ENCODE data around the gene TMPRSS11D.

Gene TMPRSS11D, protein sequence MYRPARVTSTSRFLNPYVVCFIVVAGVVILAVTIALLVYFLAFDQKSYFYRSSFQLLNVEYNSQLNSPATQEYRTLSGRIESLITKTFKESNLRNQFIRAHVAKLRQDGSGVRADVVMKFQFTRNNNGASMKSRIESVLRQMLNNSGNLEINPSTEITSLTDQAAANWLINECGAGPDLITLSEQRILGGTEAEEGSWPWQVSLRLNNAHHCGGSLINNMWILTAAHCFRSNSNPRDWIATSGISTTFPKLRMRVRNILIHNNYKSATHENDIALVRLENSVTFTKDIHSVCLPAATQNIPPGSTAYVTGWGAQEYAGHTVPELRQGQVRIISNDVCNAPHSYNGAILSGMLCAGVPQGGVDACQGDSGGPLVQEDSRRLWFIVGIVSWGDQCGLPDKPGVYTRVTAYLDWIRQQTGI

DNA sequence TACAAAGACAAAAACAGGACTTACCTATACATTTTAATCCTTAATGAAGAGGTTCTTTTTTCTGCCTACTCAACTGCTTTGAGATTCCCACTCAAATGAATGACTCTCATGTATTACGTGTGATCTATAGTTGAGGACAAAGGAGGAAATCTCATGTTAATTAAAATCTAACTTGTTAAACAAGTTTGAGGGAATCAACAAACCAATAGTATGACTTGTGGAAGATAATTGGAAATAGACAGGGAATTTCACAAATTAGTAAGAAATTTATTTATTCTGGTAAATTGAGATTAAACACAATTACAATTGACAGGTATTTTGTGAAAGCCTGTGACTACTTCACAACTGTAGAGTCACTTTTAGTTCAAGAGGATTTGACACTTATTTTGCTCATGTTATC, at the start of gene TMPRSS11D:
Gene TMPRSS11D (minus strand): TSS at position 101 of the 400 bp plus-strand sequence. CDS start 69 bp downstream, at position 32.
- no peak within 1 kb of the TSS for H3K27ac Mint-ChIP-seq
- DNase-seq (ENCODE audit: low spot score in 2 of 2) (no peak), ATAC-seq (ENCODE audit: low read depth) (no peak)
- no peak within 1 kb of the TSS for H3K4me3 Mint-ChIP-seq
- H3K9me3 Mint-ChIP-seq, result peaks cover 2% of the 10 kb centered on the region
- H3K27me3 Mint-ChIP-seq, result peaks cover 8% of the 10 kb centered on the region
- no peaks in the 10 kb centered on the region for H3K4me1 Mint-ChIP-seq
- H3K36me3 Mint-ChIP-seq, result peaks cover 3% of the 10 kb centered on the region

GRCh38 chr4:67933038-67933437, 49.2 kb upstream of the TMPRSS11D start:
- no peak for ATAC-seq (ENCODE audit: low read depth)
- DNase-seq (ENCODE audit: low spot score in 2 of 2), result no peak
- H3K36me3 Mint-ChIP-seq, result no peaks in the 10 kb centered on the region

GRCh38 chr4:67931256-67931655, 47.5 kb upstream of the TMPRSS11D start:
- Mint-ChIP-seq H3K27ac (no peak overlapping the region), H3K4me3 (no peak overlapping the region), H3K27me3 (peaks cover 4% of the 10 kb centered on the region), H3K36me3 (no peaks in the 10 kb centered on the region), H3K9me3 (no peaks in the 10 kb centered on the region), H3K4me1 (peaks cover 2% of the 10 kb centered on the region)
- ATAC-seq (ENCODE audit: low read depth) (no peak), DNase-seq (ENCODE audit: low spot score in 2 of 2) (no peak)

More at GRCh38 chr4:67933038-67933437, 49.2 kb upstream of the TMPRSS11D start:
- Mint-ChIP-seq H3K4me1 (peaks cover 2% of the 10 kb centered on the region), H3K9me3 (no peaks in the 10 kb centered on the region), H3K4me3 (no peak overlapping the region), H3K27me3 (peaks cover 4% of the 10 kb centered on the region), H3K27ac (no peak overlapping the region)

DNA sequence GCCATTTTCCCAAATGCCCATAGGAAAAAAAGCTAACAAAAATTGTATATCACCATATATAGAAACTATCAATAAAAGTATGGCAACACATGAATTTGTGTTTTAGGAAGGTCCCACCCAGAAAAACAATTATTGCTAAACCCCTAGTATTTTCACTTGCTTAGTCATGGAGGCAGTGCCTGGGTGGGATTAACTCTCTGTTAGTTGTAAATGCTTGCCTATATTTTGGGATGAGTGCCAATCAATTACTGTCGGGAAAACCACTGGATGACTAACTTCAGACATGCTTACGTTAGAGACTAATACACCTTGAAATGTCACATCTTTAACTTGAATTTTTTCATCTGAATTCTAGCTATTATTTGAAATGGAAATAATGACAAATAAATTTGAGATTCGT, 45.6 kb upstream of the TMPRSS11D start:
- Mint-ChIP-seq H3K27ac (no peak overlapping the region), H3K9me3 (peaks cover under 1% of the 10 kb centered on the region), H3K4me1 (no peaks in the 10 kb centered on the region), H3K36me3 (no peaks in the 10 kb centered on the region), H3K27me3 (peaks cover 4% of the 10 kb centered on the region), H3K4me3 (no peak overlapping the region)
- no peak for DNase-seq (ENCODE audit: low spot score in 2 of 2)
- ATAC-seq (ENCODE audit: low read depth), result no peak

- Mint-ChIP-seq H3K9me3 (peaks cover 5% of the 10 kb centered on the region), H3K4me1 (no peaks in the 10 kb centered on the region), H3K36me3 (no peaks in the 10 kb centered on the region)
These were observed 44.7 kb upstream of the TMPRSS11D start for GRCh38 chr4:67928546-67928945.

GRCh38 chr4:67927251-67927650, 43.4 kb upstream of the TMPRSS11D start:
- ATAC-seq (ENCODE audit: low read depth) (no peak), DNase-seq (ENCODE audit: low spot score in 2 of 2) (no peak)
- H3K9me3 Mint-ChIP-seq, result peaks cover 5% of the 10 kb centered on the region
- H3K4me3 Mint-ChIP-seq, result no peak overlapping the region
- H3K27ac Mint-ChIP-seq, result no peak overlapping the region
- peaks cover 2% of the 10 kb centered on the region for H3K27me3 Mint-ChIP-seq
- H3K4me1 Mint-ChIP-seq, result no peaks in the 10 kb centered on the region
- H3K36me3 Mint-ChIP-seq, result no peaks in the 10 kb centered on the region

More at GRCh38 chr4:67928546-67928945, 44.7 kb upstream of the TMPRSS11D start:
- Mint-ChIP-seq H3K27ac (no peak overlapping the region), H3K4me3 (no peak overlapping the region), H3K27me3 (peaks cover 4% of the 10 kb centered on the region)
- no peak for ATAC-seq (ENCODE audit: low read depth)
- no peak for DNase-seq (ENCODE audit: low spot score in 2 of 2)

GRCh38 chr4:67926485-67926884, 42.7 kb upstream of the TMPRSS11D start:
- peaks cover 5% of the 10 kb centered on the region for H3K9me3 Mint-ChIP-seq
- DNase-seq (ENCODE audit: low spot score in 2 of 2) (no peak), ATAC-seq (ENCODE audit: low read depth) (no peak)
- no peak overlapping the region for H3K27ac Mint-ChIP-seq
- H3K4me1 Mint-ChIP-seq, result no peaks in the 10 kb centered on the region
- peaks cover 2% of the 10 kb centered on the region for H3K27me3 Mint-ChIP-seq
- no peaks in the 10 kb centered on the region for H3K36me3 Mint-ChIP-seq
- H3K4me3 Mint-ChIP-seq, result no peak overlapping the region

GRCh38 chr4:67922697-67923096, 38.9 kb upstream of the TMPRSS11D start:
- peaks cover 5% of the 10 kb centered on the region for H3K9me3 Mint-ChIP-seq
- no peaks in the 10 kb centered on the region for H3K36me3 Mint-ChIP-seq
- no peak overlapping the region for H3K4me3 Mint-ChIP-seq
- H3K4me1 Mint-ChIP-seq, result no peaks in the 10 kb centered on the region
- H3K27ac Mint-ChIP-seq, result no peak overlapping the region
- H3K27me3 Mint-ChIP-seq, result peaks cover 3% of the 10 kb centered on the region
- no peak for ATAC-seq (ENCODE audit: low read depth)
- no peak for DNase-seq (ENCODE audit: low spot score in 2 of 2)

DNA sequence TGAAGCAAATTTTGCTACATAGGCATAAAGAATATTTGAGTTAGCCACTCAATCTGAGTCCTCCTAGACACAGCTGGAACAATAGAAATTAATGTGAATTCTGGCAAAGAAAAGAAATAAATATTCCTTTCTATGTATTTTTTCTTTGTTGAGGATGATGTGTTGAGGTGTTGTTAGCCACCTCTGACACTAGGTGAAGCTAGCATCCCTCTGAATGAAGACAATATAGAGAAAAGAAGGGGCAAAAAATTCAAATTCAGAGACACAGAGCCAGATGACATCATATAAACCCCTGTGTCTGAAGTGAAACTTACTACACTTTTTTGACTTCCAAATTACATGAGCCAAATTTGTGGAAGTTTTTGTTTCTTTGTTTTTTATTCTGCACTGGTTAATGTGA, 34.6 kb upstream of the TMPRSS11D start:
- no peaks in the 10 kb centered on the region for H3K36me3 Mint-ChIP-seq
- ATAC-seq (ENCODE audit: low read depth) (no peak), DNase-seq (ENCODE audit: low spot score in 2 of 2) (no peak)
- H3K27me3 Mint-ChIP-seq, result peaks cover 5% of the 10 kb centered on the region
- no peak overlapping the region for H3K27ac Mint-ChIP-seq
- no peaks in the 10 kb centered on the region for H3K9me3 Mint-ChIP-seq
- no peak overlapping the region for H3K4me3 Mint-ChIP-seq
- H3K4me1 Mint-ChIP-seq, result no peaks in the 10 kb centered on the region

DNA sequence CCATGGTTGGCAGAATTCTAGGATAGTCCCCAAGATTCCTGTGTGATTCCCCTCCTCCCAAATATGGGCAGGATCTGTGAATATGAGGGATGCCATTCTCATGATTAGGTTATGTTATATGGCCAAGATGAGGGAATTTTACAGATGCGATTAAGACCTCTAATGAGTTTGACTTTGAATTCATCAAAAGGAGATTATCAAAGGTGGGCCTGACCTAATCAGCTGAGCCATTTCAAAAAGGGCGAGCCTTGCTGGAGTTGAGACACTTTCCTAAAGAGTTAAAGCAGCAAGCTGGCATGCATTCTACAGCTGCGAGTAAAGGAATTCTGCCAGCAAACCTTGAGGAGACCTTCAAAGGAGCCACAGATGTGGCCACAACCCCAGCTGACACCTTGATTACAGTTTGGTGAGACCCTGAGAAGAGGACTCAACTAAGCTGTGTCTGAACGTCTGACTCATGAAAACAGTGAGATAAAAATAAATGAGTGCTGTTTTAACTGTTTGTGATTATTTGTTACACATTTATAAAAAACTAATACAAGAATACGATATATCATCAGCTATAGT, 31.7 kb upstream of the TMPRSS11D start:
- no peak for ATAC-seq (ENCODE audit: low read depth)

GRCh38 chr4:67912080-67912479, 28.3 kb upstream of the TMPRSS11D start:
- Mint-ChIP-seq H3K9me3 (no peaks in the 10 kb centered on the region), H3K4me1 (no peaks in the 10 kb centered on the region), H3K27ac (no peak overlapping the region), H3K27me3 (peaks cover 5% of the 10 kb centered on the region), H3K4me3 (no peak overlapping the region), H3K36me3 (no peaks in the 10 kb centered on the region)
- ATAC-seq (ENCODE audit: low read depth) (no peak), DNase-seq (ENCODE audit: low spot score in 2 of 2) (no peak)

More for the DNA sequence above, 31.7 kb upstream of the TMPRSS11D start:
- no peak for DNase-seq (ENCODE audit: low spot score in 2 of 2)
- Mint-ChIP-seq H3K9me3 (no peaks in the 10 kb centered on the region), H3K4me3 (no peak overlapping the region), H3K27ac (no peak overlapping the region), H3K36me3 (no peaks in the 10 kb centered on the region), H3K27me3 (peaks cover 8% of the 10 kb centered on the region), H3K4me1 (no peaks in the 10 kb centered on the region)

DNA sequence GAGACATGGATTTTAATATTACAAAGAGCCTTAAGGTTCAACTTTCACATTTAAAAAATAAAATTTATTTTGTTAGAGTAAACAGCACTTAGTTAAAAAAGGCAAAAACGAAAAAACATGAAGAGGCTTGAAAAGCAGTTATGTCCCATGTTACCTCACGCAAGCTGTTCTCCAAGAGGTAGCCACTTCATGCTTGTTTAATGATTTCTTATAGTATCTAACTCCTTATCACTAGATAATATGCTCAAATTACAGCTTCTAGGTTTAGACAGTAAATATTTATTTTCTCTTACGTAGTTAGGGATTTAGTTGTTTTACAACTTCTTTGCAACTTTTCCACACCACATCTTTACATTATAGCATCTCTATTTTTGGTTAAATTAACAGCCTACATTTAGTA, 27.8 kb upstream of the TMPRSS11D start:
- Mint-ChIP-seq H3K4me3 (no peak overlapping the region), H3K36me3 (no peaks in the 10 kb centered on the region), H3K9me3 (no peaks in the 10 kb centered on the region), H3K27ac (no peak overlapping the region), H3K4me1 (no peaks in the 10 kb centered on the region), H3K27me3 (peaks cover 5% of the 10 kb centered on the region)
- ATAC-seq (ENCODE audit: low read depth) (no peak), DNase-seq (ENCODE audit: low spot score in 2 of 2) (no peak)

- Mint-ChIP-seq H3K4me3 (no peak overlapping the region), H3K36me3 (peaks cover under 1% of the 10 kb centered on the region), H3K27ac (no peak overlapping the region), H3K9me3 (peaks cover under 1% of the 10 kb centered on the region), H3K27me3 (peaks cover 5% of the 10 kb centered on the region), H3K4me1 (no peaks in the 10 kb centered on the region)
- DNase-seq (ENCODE audit: low spot score in 2 of 2) (no peak), ATAC-seq (ENCODE audit: low read depth) (no peak)
These were observed 27.3 kb upstream of the TMPRSS11D start for GRCh38 chr4:67911141-67911540.

DNA sequence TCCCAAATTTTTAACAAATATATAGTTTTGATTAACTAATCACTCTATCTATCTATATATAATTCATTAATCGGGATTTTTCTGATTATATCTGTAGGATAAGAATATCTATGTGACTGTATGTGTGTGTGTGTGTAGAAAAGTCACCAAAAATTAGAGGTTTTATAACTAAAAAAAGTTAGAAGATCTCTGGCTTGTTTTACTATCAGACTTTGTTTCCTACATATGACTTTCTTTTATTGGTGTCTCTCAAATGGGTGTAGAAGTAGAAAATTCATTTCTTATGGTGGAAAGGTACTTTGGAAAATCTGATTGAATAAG, 26.7 kb upstream of the TMPRSS11D start:
- no peak overlapping the region for H3K27ac Mint-ChIP-seq

More for the DNA sequence above, 26.7 kb upstream of the TMPRSS11D start:
- Mint-ChIP-seq H3K9me3 (peaks cover 7% of the 10 kb centered on the region), H3K36me3 (peaks cover 2% of the 10 kb centered on the region), H3K4me3 (no peak overlapping the region), H3K27me3 (peaks cover 3% of the 10 kb centered on the region), H3K4me1 (no peaks in the 10 kb centered on the region)
- no peak for ATAC-seq (ENCODE audit: low read depth)
- DNase-seq (ENCODE audit: low spot score in 2 of 2), result no peak
